HG03575 (cell line): ENCODE measurements around the gene TMEM178B.

Experiments
- ATAC-seq: cut with Tn5 transposase; IDR thresholded peaks from one replicate; pipeline ENCODE4 v1.9.1; 2021; ENCODE audit not compliant: unreplicated experiment, insufficient number of reproducible peaks, low FRiP score; ENCODE audit errors: extremely low read depth

Gene TMEM178B

GRCh38 chr7:141511316-141511675 is 437.4 kb downstream of the TMEM178B start:
- no peak for ATAC-seq

GRCh38 chr7:141511676-141512396 is 438.0 kb downstream of the TMEM178B start:
- ATAC-seq, result no peak

- no peak for ATAC-seq
Measured at GRCh38 chr7:141512597-141512996, 438.7 kb downstream of the TMEM178B start.

- ATAC-seq, result no peak
Measured at GRCh38 chr7:141513720-141514119, 439.9 kb downstream of the TMEM178B start.

- ATAC-seq, result no peak
Measured at GRCh38 chr7:141515941-141516340, 442.1 kb downstream of the TMEM178B start.

- ATAC-seq, result no peak
Measured at GRCh38 chr7:141519623-141520022, 445.8 kb downstream of the TMEM178B start.

GRCh38 chr7:141522657-141523342 is 448.9 kb downstream of the TMEM178B start:
- ATAC-seq, result no peak

- no peak for ATAC-seq
Measured at GRCh38 chr7:141525973-141526514, 452.2 kb downstream of the TMEM178B start.

- ATAC-seq, result no peak
Measured at GRCh38 chr7:141527076-141527475, 453.2 kb downstream of the TMEM178B start.

- ATAC-seq, result no peak
Measured at GRCh38 chr7:141528399-141528798, 454.5 kb downstream of the TMEM178B start.
